GM12873 (cell line): Measurements from ENCODE around the gene KCTD16.

Experiments used
- CTCF ChIP-seq: IDR thresholded peaks from 2 replicates; pipeline ENCODE4 v1.5.1; 2012; ENCODE audit warnings: low read depth, mild to moderate bottlenecking, moderate library complexity, low read length, control low read depth; ENCODE audit not compliant: insufficient read depth; ENCODE audit errors: missing control alignments

The KCTD16 gene

GRCh38 chr5:144170276-144171024 lies at the start of gene KCTD16, which contains the start of gene YIPF5:
TSS of gene KCTD16 (plus strand) at chr5:144170873.
TSS of gene YIPF5 (minus strand) at chr5:144170659. CDS start at chr5:144169955, 704 bp downstream.
- TF ChIP-seq CTCF, result no peak

- no peak for TF ChIP-seq CTCF
Observed at GRCh38 chr5:144121577-144121976, 49.1 kb upstream of the KCTD16 start.

- TF ChIP-seq CTCF, result no peak
Observed at GRCh38 chr5:144122081-144122480, 48.6 kb upstream of the KCTD16 start.

GRCh38 chr5:144122641-144123040 lies 48.0 kb upstream of the KCTD16 start:
- TF ChIP-seq CTCF, result no peak

GRCh38 chr5:144125163-144125726 lies 45.4 kb upstream of the KCTD16 start:
- no peak for TF ChIP-seq CTCF

- no peak for TF ChIP-seq CTCF
Observed at GRCh38 chr5:144126707-144127106, 44.0 kb upstream of the KCTD16 start.

- no peak for TF ChIP-seq CTCF
Observed at GRCh38 chr5:144128844-144129243, 41.8 kb upstream of the KCTD16 start.
